T-cell (primary cell): Measurements from ENCODE around the gene SYCP3. TPM values are rescaled to one million over a fixed set of nuclear protein-coding genes. Genes with fewer than 3 reads are reported as not detected.

Source experiments
- ATAC-seq, 4 experiments: fragments of 200-7000 bp in 3 of 4; fragments of 150-1000 bp in 1 of 4; cut with Tn5 transposase; replicated peaks in 1 of 4; 1 replicate in 3 of 4; 2 replicates in 1 of 4; pipeline ENCODE4 v1.10.0; 2021; ENCODE audit warnings: moderate library complexity in 3 of 4, mild to moderate bottlenecking in 2 of 4, moderate number of reproducible peaks in 1 of 4
- CTCF ChIA-PET, 2 donors: fragments of 300-600 bp; sonication (Branson Sonifier 250); formaldehyde crosslinking; loops; one replicate each; lab custom pipeline; 2022; ENCODE audit warnings: antibody characterized with exemption in 2 of 2; lab: Charles Lee
- POLR2A ChIA-PET, 2 donors: fragments of 300-600 bp; sonication (Branson Sonifier 250); formaldehyde crosslinking; loops; one replicate each; lab custom pipeline; 2022; ENCODE audit warnings: antibody characterized with exemption in 2 of 2; lab: Charles Lee
- DNase-seq, 35 experiments: peaks; one replicate each; pipeline versions ENCODE4 v3.0.0 to v3.0.0-alpha.2; 2013 to 2023
- H3K27ac ChIP-seq: one replicate; pipeline ENCODE4 v1.5.1; 2013; ENCODE audit warnings: low read length
- H3K27me3 ChIP-seq, 2 experiments: replicated peaks in 1 of 2; 1 replicate in 1 of 2; 2 replicates in 1 of 2; pipeline versions ENCODE4 v1.6.1 to v1.7.0; 2013; ENCODE audit warnings: low read length in 1 of 2, mixed read lengths in 1 of 2; ENCODE audit not compliant: control insufficient read depth in 2 of 2, insufficient read depth in 2 of 2; ENCODE audit errors: extremely low read depth in 1 of 2
- H3K36me3 ChIP-seq, 2 donors: 1 replicate in 1 of 2; 2 replicates in 1 of 2; pipeline versions ENCODE4 v1.6.1 to v1.7.0; 2013; ENCODE audit warnings: low read length in 1 of 2; ENCODE audit not compliant: control insufficient read depth in 2 of 2, insufficient read depth in 1 of 2; ENCODE audit errors: extremely low read depth in 1 of 2
- H3K4me1 ChIP-seq, 2 experiments: 1 replicate in 1 of 2; 2 replicates in 1 of 2; pipeline versions ENCODE4 v1.6.1 to v1.7.0; 2013; ENCODE audit warnings: low read length in 2 of 2, mixed read lengths in 1 of 2; ENCODE audit not compliant: insufficient read depth in 2 of 2, control insufficient read depth in 1 of 2; ENCODE audit errors: extremely low read depth in 1 of 2
- H3K4me3 ChIP-seq, 2 donors: 1 replicate in 1 of 2; 2 replicates in 1 of 2; pipeline versions ENCODE4 v1.5.1 to v1.7.0; 2013; ENCODE audit warnings: mild to moderate bottlenecking in 2 of 2, low read length in 1 of 2, moderate library complexity in 1 of 2; ENCODE audit not compliant: control insufficient read depth in 1 of 2; ENCODE audit errors: extremely low read depth in 1 of 2
- H3K9me3 ChIP-seq: 2 replicates; pipeline ENCODE4 v1.7.0; 2013
- H3K27ac Mint-ChIP-seq, 2 donors: one replicate each; pipeline ENCODE4 v1.8.0; 2020 to 2021; ENCODE audit warnings: mild to moderate bottlenecking in 2 of 2, mixed read lengths in 2 of 2
- H3K27me3 Mint-ChIP-seq, 2 donors: one replicate each; pipeline ENCODE4 v1.8.0; 2021 to 2022; ENCODE audit warnings: mixed read lengths in 2 of 2
- H3K36me3 Mint-ChIP-seq: one replicate; pipeline ENCODE4 v1.8.0; 2021; ENCODE audit warnings: mixed read lengths
- H3K4me1 Mint-ChIP-seq, 3 donors: one replicate each; pipeline ENCODE4 v1.8.0; 2020 to 2022; ENCODE audit warnings: mixed read lengths in 3 of 3, mild to moderate bottlenecking in 1 of 3
- H3K4me3 Mint-ChIP-seq, 3 donors: one replicate each; pipeline ENCODE4 v1.8.0; 2020 to 2022; ENCODE audit warnings: mild to moderate bottlenecking in 3 of 3, mixed read lengths in 3 of 3, moderate library complexity in 3 of 3
- H3K9me3 Mint-ChIP-seq, 3 donors: one replicate each; pipeline ENCODE4 v1.8.0; 2020 to 2022; ENCODE audit warnings: mixed read lengths in 3 of 3
- WGBS: methylation state at CpG from one replicate; pipeline ENCODE4 v1.1.5; 2013; ENCODE audit warnings: missing lambda C conversion rate; ENCODE audit not compliant: insufficient coverage; 5-methylcytosine and 5-hydroxymethylcytosine counted together
- total RNA-seq, 35 experiments: library from RNA in 6 of 35; stranded (reverse) in 6 of 35; fragments of 120-200 nt in 1 of 35; gene quantifications; one replicate each; pipeline versions ENCODE4 v1.2.1 to v1.2.4 and lab custom pipeline; 2013 to 2026

SYCP3 gene
- total RNA-seq, 5 donors from 2014 or later (not counting 1 experiment from before 2014, with no cell fraction given): 0.26 to 0.95 (median 0.69) TPM

- Mint-ChIP-seq H3K27me3 (no peaks in the 10 kb centered on the region), H3K27ac (no peak overlapping the region), H3K9me3 (no peaks in the 10 kb centered on the region), H3K36me3 (peaks cover 64% of the 10 kb centered on the region), H3K4me1 (peaks cover 0 to 4% (median 0%) of the 10 kb centered on the region in 3 donors), H3K4me3 (no peak overlapping the region)
- Histone ChIP-seq H3K27me3 (no peaks in the 10 kb centered on the region), H3K4me3 (no peak overlapping the region), H3K36me3 (peaks cover 11 to 59% of the 10 kb centered on the region in 2 donors), H3K4me1 (no peaks in the 10 kb centered on the region), H3K27ac (no peak overlapping the region), H3K9me3 (no peaks in the 10 kb centered on the region)
- POLR2A ChIA-PET: no interaction called here
- no peak for DNase-seq
- ATAC-seq: no peak
- CTCF ChIA-PET: interaction anchor here in 1 of 2 donors (0.6 kb wide), 1 partner anchor 42 kb away, joined by 4 read pairs; no protein-coding TSS in a partner anchor
- 87% methylated on average over 4 of the region's 4 CpGs for WGBS
Observed at GRCh38 chr12:101749657-101750056, 10.4 kb upstream of the SYCP3 start.

GRCh38 chr12:101748907-101749306 lies 9.6 kb upstream of the SYCP3 start:
- no peaks in the 10 kb centered on the region for H3K9me3 Mint-ChIP-seq
- Histone ChIP-seq H3K27ac (no peak overlapping the region), H3K4me3 (no peak overlapping the region), H3K4me1 (peaks cover 0 to 5% of the 10 kb centered on the region in 2 experiments), H3K27me3 (no peaks in the 10 kb centered on the region), H3K9me3 (no peaks in the 10 kb centered on the region), H3K36me3 (peaks cover 11 to 60% of the 10 kb centered on the region in 2 donors)
- no peak overlapping the region for H3K27ac Mint-ChIP-seq
- CTCF ChIA-PET: no interaction called here
- no peak overlapping the region for H3K4me3 Mint-ChIP-seq
- peaks cover 69% of the 10 kb centered on the region for H3K36me3 Mint-ChIP-seq
- ATAC-seq: no peak
- POLR2A ChIA-PET: interaction anchor here in 1 of 2 donors (0.5 kb wide), 1 partner anchor 261 kb away, joined by 3 read pairs; no protein-coding TSS in a partner anchor
- H3K27me3 Mint-ChIP-seq: no peaks in the 10 kb centered on the region
- no peak for DNase-seq
- no CpG with 5 or more reads among the region's 1 CpG for WGBS
- peaks cover 2 to 5% (median 4%) of the 10 kb centered on the region in 3 donors for H3K4me1 Mint-ChIP-seq

GRCh38 chr12:101747697-101748096 lies 8.4 kb upstream of the SYCP3 start:
- ChIA-PET POLR2A (no interaction called here), CTCF (no interaction called here)
- ATAC-seq (no peak), DNase-seq (no peak)
- no peak overlapping the region for H3K4me3 Mint-ChIP-seq
- Histone ChIP-seq H3K9me3 (no peaks in the 10 kb centered on the region), H3K36me3 (peaks cover 11 to 54% of the 10 kb centered on the region in 2 donors), H3K4me1 (peaks cover 0 to 9% of the 10 kb centered on the region in 2 experiments), H3K4me3 (no peak overlapping the region), H3K27ac (no peak overlapping the region), H3K27me3 (no peaks in the 10 kb centered on the region)
- H3K4me1 Mint-ChIP-seq: peaks cover 5 to 16% (median 11%) of the 10 kb centered on the region in 3 donors
- no CpG with 5 or more reads among the region's 1 CpG for WGBS
- H3K36me3 Mint-ChIP-seq: peaks cover 68% of the 10 kb centered on the region
- H3K27ac Mint-ChIP-seq: no peak overlapping the region
- no peaks in the 10 kb centered on the region for H3K9me3 Mint-ChIP-seq
- no peaks in the 10 kb centered on the region for H3K27me3 Mint-ChIP-seq

GRCh38 chr12:101746661-101747060 lies 7.4 kb upstream of the SYCP3 start:
- no peak overlapping the region for H3K4me3 ChIP-seq
- Mint-ChIP-seq H3K4me3 (no peak overlapping the region), H3K36me3 (peaks cover 60% of the 10 kb centered on the region), H3K4me1 (peaks cover 5 to 16% (median 11%) of the 10 kb centered on the region in 3 donors), H3K27ac (no peak overlapping the region), H3K9me3 (no peaks in the 10 kb centered on the region), H3K27me3 (no peaks in the 10 kb centered on the region)
- no peaks in the 10 kb centered on the region for H3K9me3 ChIP-seq
- DNase-seq (no peak), ATAC-seq (no peak)
- POLR2A ChIA-PET: interaction anchor here in 1 of 2 donors (1.0 kb wide), 1 partner anchor 13 kb away, joined by 4 read pairs; no protein-coding TSS in a partner anchor
- peaks cover 8 to 45% of the 10 kb centered on the region in 2 donors for H3K36me3 ChIP-seq
- no peak overlapping the region for H3K27ac ChIP-seq
- CTCF ChIA-PET: interaction anchor here in 1 of 2 donors (0.6 to 0.9 kb wide), 3 partner anchors 9 to 259 kb away, joined by 3 to 4 read pairs (median 3); no protein-coding TSS in a partner anchor
- no CpG with 5 or more reads among the region's 1 CpG for WGBS
- H3K27me3 ChIP-seq: no peaks in the 10 kb centered on the region
- peaks cover 0 to 9% of the 10 kb centered on the region in 2 experiments for H3K4me1 ChIP-seq

GRCh38 chr12:101746196-101746595 lies 6.9 kb upstream of the SYCP3 start:
- ChIA-PET CTCF (interaction anchor here in 1 of 2 donors (0.6 to 2.6 kb wide), 4 partner anchors 10 to 258 kb away, joined by 3 to 15 read pairs (median 4); no protein-coding TSS in a partner anchor), POLR2A (interaction anchor here in 1 of 2 donors (1.0 kb wide), 1 partner anchor 13 kb away, joined by 4 read pairs; no protein-coding TSS in a partner anchor)
- no peaks in the 10 kb centered on the region for H3K9me3 ChIP-seq
- no peak overlapping the region for H3K4me3 ChIP-seq
- no peak for ATAC-seq
- peaks cover 0 to 9% of the 10 kb centered on the region in 2 experiments for H3K4me1 ChIP-seq
- no peak overlapping the region for H3K27ac ChIP-seq
- peaks cover 5 to 40% of the 10 kb centered on the region in 2 donors for H3K36me3 ChIP-seq
- WGBS: no CpG with 5 or more reads among the region's 1 CpG
- Mint-ChIP-seq H3K27me3 (no peaks in the 10 kb centered on the region), H3K4me3 (no peak overlapping the region), H3K9me3 (no peaks in the 10 kb centered on the region), H3K36me3 (peaks cover 56% of the 10 kb centered on the region), H3K4me1 (peaks cover 5 to 16% (median 11%) of the 10 kb centered on the region in 3 donors), H3K27ac (no peak overlapping the region)
- no peak for DNase-seq
- no peaks in the 10 kb centered on the region for H3K27me3 ChIP-seq

GRCh38 chr12:101745481-101745880 lies 6.2 kb upstream of the SYCP3 start:
- Histone ChIP-seq H3K9me3 (no peaks in the 10 kb centered on the region), H3K36me3 (peaks cover 2 to 35% of the 10 kb centered on the region in 2 donors), H3K27ac (no peak overlapping the region), H3K4me1 (peaks cover 0 to 9% of the 10 kb centered on the region in 2 experiments), H3K27me3 (no peaks in the 10 kb centered on the region), H3K4me3 (no peak overlapping the region)
- H3K27ac Mint-ChIP-seq: no peak overlapping the region
- no peak overlapping the region for H3K4me3 Mint-ChIP-seq
- no peak for DNase-seq
- H3K4me1 Mint-ChIP-seq: peaks cover 5 to 16% (median 11%) of the 10 kb centered on the region in 3 donors
- H3K9me3 Mint-ChIP-seq: no peaks in the 10 kb centered on the region
- ChIA-PET POLR2A (interaction anchor here in 1 of 2 donors (0.6 to 1.0 kb wide), 2 partner anchors 11 to 12 kb away, joined by 3 to 4 read pairs; no protein-coding TSS in a partner anchor), CTCF (interaction anchor here in 1 of 2 donors (2.6 kb wide), 1 partner anchor 14 kb away, joined by 15 read pairs; no protein-coding TSS in a partner anchor)
- H3K27me3 Mint-ChIP-seq: no peaks in the 10 kb centered on the region
- peaks cover 50% of the 10 kb centered on the region for H3K36me3 Mint-ChIP-seq
- 83% methylated on average over 1 of the region's 3 CpGs for WGBS
- no peak for ATAC-seq
